Ovary (tissue), 9 donors: ENCODE data around the gene MAN1C1. TPM values are rescaled to one million over a fixed set of nuclear protein-coding genes. Genes with fewer than 3 reads are reported as not detected.

Experiments
- DNase-seq, 5 donors: peaks; one replicate each; pipeline ENCODE4 v3.0.0-alpha.2; 2019 to 2020
- H3K27ac ChIP-seq, 2 donors: fragments of 200-600 bp; one replicate each; pipeline versions ENCODE4 v1.5.1 to v1.8.0; 2019 to 2022
- H3K27me3 ChIP-seq: fragments of 200-600 bp; one replicate; pipeline ENCODE4 v1.8.0; 2022
- H3K36me3 ChIP-seq: fragments of 200-600 bp; sonication (generic); one replicate; pipeline ENCODE4 v1.5.1; 2019
- H3K4me1 ChIP-seq: one replicate; pipeline ENCODE4 v1.8.1; 2013; ENCODE audit warnings: mild to moderate bottlenecking, moderate library complexity; ENCODE audit not compliant: insufficient read depth
- H3K4me3 ChIP-seq: fragments of 200-600 bp; sonication (generic); one replicate; pipeline ENCODE4 v1.5.1; 2017
- H3K9me3 ChIP-seq, 2 donors: fragments of 200-600 bp in 1 of 2; sonication (generic) in 1 of 2; one replicate each; pipeline versions ENCODE4 v1.5.1 to v1.8.1; 2013 to 2019; ENCODE audit warnings: mild to moderate bottlenecking in 1 of 2, moderate library complexity in 1 of 2
- EP300 ChIP-seq: sonication (generic); formaldehyde crosslinking; IDR thresholded peaks from one replicate; pipeline ENCODE4 v1.6.1; 2017; ENCODE audit warnings: antibody characterized with exemption
- POLR2A ChIP-seq: fragments of 450-650 bp; IDR thresholded peaks from one replicate; pipeline ENCODE4 v1.6.1; 2017; ENCODE audit warnings: antibody characterized with exemption, mild to moderate bottlenecking, moderate library complexity
- WGBS, 3 donors: extraction: QIAGEN DNeasy Blood & Tissue Kit in 1 of 3; methylation state at CpG; one replicate each; pipeline versions ENCODE4 v1.1.5 to v1.1.7; 2013 to 2017; 5-methylcytosine and 5-hydroxymethylcytosine counted together
- intact Hi-C, 4 donors: fragments of 100-400 bp; cut with DNase I; formaldehyde crosslinking; loops; one replicate each; pipeline versions ENCODE4 v1.11.0 to v1.15.1; 2022 to 2023
- polyA plus RNA-seq, 2 donors: library from polyadenylated mRNA; stranded (reverse); fragments of 200-250 nt in 1 of 2; fragments of 350-450 nt in 1 of 2; fragmentation: Illumina TruSeq in 1 of 2; extraction: RNeasy Lipid Tissue Mini Kit (QIAGEN cat#74804) in 1 of 2; gene quantifications; one replicate each; pipeline ENCODE4 v1.2.3, GENCODE V29; 2013 to 2014
- total RNA-seq, 7 donors: library from RNA; depleted of rRNA in 2 of 7; stranded (reverse); fragments of >200 nt in 2 of 7; fragmentation: NEBNext Ultra II Directional in 3 of 7; extraction: Animal tissue kit (Norgen Biotek cat#: 25700) in 3 of 7; gene quantifications; one replicate each; pipeline versions ENCODE4 v1.1.0 to v1.2.4, GENCODE V29; 2016 to 2023
- TF ChIP-seq, protein P1 (sequence below), 3 donors: fragments of 450-650 bp in 2 of 3; fragments of 200-600 bp in 1 of 3; IDR thresholded peaks; one replicate each; pipeline versions ENCODE4 v1.5.1 to v1.8.0; 2016 to 2022; ENCODE audit warnings: antibody characterized with exemption in 3 of 3, mild to moderate bottlenecking in 1 of 3
- donor health status: DM: no; HTN: no; CAD: no; lungs with moderate emphysema.
- donor health status: DM: no; HTN: no; CAD: no.
- donor health status: Bipolar disorder and iron deficiency.
- donor health status: DM: yes; HTN: yes; CAD: no.
- donor health status: DM: no; HTN: no; CAD: no.
- donor health status: DM: yes; HTN: yes; CAD: no.

The MAN1C1 gene
- total and polyA plus RNA-seq, 9 donors, result 18.0 to 59.2 (median 33.1) TPM

DNA sequence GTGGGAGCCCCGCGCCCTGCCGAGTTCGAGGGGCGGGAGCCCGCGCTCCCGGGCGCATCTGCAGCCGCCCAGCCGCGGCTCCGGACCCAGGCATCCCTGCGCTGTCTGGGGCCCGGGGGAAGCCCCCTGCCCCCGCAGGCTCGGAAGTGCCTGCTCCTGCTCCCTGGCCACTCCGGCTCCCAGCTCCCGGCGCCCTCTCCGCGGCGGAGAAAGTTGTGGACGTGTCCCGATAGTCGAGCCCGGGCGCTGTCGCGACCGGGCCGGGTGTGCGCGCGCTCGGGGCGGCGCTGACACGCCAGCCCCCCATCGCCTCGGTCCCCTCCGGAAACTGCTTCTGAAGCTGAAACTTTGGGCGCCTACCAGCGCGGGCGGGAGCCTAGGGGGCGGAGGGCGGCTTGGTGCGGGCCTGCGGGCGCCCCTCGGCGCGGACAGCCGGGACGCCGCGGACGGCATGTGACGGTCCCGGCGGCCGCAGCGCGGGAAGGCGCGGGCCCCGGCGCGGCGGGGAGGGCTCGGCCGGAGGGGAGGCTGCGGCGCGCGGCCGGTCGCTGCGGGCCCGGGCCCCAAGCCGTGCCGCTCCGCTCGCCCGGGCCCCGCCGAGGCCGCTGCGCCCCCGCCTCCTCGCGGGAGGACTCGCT is 515 bp downstream of the MAN1C1 start:
- DNase-seq, result peak in 2 of 5 donors; percentile 34 to 53
- Histone ChIP-seq H3K4me1 (peaks cover 11% of the 10 kb centered on the region), H3K27ac (no peak overlapping the region), H3K27me3 (no peaks in the 10 kb centered on the region), H3K36me3 (no peaks in the 10 kb centered on the region), H3K9me3 (no peaks in the 10 kb centered on the region), H3K4me3 (peak overlapping the region; percentile 65)
- intact Hi-C loops, result loop anchor here in 3 of 4 donors (2.0 to 10.0 kb wide), 4 partner anchors 88 to 378 kb away; partner anchors contain the start of gene PAFAH2 (in 1 of the 3)
- 0% methylated on average over 11 to 94 of the region's 94 CpGs for WGBS, 3 donors
- TF ChIP-seq EP300 (no peak), POLR2A (no peak)
- TF ChIP-seq, protein P1, sequence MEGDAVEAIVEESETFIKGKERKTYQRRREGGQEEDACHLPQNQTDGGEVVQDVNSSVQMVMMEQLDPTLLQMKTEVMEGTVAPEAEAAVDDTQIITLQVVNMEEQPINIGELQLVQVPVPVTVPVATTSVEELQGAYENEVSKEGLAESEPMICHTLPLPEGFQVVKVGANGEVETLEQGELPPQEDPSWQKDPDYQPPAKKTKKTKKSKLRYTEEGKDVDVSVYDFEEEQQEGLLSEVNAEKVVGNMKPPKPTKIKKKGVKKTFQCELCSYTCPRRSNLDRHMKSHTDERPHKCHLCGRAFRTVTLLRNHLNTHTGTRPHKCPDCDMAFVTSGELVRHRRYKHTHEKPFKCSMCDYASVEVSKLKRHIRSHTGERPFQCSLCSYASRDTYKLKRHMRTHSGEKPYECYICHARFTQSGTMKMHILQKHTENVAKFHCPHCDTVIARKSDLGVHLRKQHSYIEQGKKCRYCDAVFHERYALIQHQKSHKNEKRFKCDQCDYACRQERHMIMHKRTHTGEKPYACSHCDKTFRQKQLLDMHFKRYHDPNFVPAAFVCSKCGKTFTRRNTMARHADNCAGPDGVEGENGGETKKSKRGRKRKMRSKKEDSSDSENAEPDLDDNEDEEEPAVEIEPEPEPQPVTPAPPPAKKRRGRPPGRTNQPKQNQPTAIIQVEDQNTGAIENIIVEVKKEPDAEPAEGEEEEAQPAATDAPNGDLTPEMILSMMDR (IDR thresholded peaks at IDR 0.05), result no peak

DNA sequence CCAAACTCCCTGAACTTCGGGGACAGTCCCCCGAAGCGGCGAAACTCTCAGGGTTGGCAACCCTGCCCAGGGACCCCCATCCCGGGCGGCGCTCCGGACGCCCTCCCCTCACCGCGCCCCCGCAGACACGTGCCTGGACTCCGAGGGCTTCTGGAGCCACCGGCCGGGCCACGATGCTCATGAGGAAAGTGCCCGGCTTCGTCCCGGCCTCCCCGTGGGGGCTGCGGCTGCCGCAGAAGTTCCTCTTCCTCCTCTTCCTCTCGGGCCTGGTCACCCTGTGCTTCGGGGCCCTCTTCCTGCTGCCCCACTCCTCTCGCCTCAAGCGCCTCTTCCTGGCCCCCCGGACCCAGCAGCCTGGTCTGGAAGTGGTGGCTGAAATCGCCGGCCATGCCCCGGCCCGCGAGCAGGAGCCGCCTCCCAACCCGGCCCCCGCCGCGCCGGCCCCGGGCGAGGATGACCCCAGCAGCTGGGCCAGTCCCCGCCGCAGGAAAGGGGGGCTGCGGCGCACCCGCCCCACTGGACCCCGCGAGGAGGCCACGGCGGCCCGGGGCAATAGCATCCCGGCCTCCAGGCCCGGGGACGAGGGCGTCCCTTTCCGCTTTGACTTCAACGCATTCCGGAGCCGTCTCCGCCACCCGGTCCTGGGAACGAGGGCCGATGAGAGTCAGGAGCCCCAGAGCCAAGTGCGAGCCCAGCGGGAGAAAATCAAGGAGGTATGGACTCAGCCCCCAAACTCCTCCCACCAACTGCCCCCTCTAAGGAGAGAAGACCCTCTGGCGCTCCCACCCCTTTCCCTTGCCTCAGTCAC is 1.2 kb downstream of the MAN1C1 start:
- 1 to 3% (median 2%) methylated on average over 51 to 66 of the region's 66 CpGs for WGBS, 3 donors
- Histone ChIP-seq H3K4me3 (peak overlapping the region; percentile 65), H3K27ac (peak overlapping the region in 1 of 2 donors; percentile 53), H3K36me3 (no peaks in the 10 kb centered on the region), H3K9me3 (no peaks in the 10 kb centered on the region), H3K27me3 (no peaks in the 10 kb centered on the region), H3K4me1 (peaks cover 11% of the 10 kb centered on the region)
- intact Hi-C loops, result loop anchor here in 3 of 4 donors (2.0 to 10.0 kb wide), 5 partner anchors 77 to 377 kb away; partner anchors contain the start of gene PAFAH2 (in 1 of the 3)
- TF ChIP-seq POLR2A (no peak), EP300 (no peak)
- TF ChIP-seq, protein P1 (IDR thresholded peaks at IDR 0.05), result no peak
- DNase-seq, result peak; percentile 35 to 64 (median 51)

DNA sequence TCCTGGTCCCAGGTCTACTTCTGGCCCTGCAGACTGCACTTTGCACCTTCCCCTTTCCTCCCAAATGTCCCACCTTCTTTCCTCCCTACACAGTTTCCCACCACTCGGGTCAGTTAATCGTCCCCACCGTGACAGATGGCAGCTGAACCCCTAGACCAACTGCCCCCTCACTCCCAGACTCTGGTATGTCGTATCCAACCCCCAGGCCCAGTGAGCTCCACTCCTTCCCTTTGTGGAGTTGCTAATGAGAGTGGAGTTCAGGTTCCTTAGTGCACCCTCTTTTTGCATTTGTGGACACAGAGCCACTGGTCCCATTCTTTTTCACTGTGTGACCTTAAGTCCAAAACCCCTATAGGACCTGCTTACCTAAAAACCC is 1.8 kb downstream of the MAN1C1 start:
- Histone ChIP-seq H3K27me3 (no peaks in the 10 kb centered on the region), H3K4me1 (peaks cover 11% of the 10 kb centered on the region), H3K27ac (peak overlapping the region in 1 of 2 donors; percentile 53), H3K4me3 (peak overlapping the region; percentile 65), H3K36me3 (no peaks in the 10 kb centered on the region), H3K9me3 (no peaks in the 10 kb centered on the region)
- intact Hi-C loops, result loop anchor here in 3 of 4 donors (2.0 to 10.0 kb wide), 4 partner anchors 76 to 376 kb away; partner anchors contain the start of gene PAFAH2 (in 1 of the 3)
- DNase-seq, result no peak
- no peak for TF ChIP-seq POLR2A
- TF ChIP-seq EP300, result no peak
- TF ChIP-seq, protein P1 (IDR thresholded peaks at IDR 0.05), result no peak
- WGBS, 3 donors, result 30 to 53% (median 36%) methylated on average over 4 of the region's 4 CpGs

DNA sequence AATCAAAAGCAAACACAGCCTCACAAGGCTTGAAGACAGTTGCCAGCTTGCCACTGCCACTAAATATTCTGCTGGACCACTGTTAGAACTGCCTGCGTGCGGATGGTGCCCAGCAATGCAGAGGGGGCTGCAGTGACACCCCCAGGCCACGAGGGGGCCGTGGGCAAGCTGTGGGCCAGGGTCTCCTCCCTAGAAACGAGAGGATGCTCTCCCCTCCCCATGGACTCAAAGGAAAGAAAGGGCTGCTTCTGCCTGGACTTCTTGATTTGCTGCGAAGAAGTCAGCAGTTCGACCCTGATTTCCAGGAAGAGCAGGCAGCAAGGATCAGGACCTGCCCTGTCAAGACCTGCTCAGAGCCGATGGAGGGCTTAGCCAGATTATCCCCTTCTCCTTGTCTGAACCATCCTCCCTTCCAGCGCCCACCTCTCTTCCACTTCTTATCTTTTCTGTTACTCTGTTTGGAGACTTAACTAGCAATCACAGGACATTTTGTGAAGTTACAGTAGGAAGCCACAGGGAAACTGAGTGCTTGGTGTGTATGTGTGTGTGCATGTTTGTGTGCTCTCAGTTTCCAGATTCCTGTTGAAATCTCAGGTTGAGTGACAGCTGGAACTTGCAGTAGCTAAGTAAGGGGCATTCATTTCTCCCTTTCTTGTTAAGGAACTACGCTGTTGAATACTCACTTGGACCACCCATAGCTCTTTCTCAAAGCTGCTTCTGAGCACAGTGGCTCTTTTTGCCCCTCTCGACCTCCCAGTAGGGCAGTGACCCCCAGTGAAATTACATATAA is 2.7 kb downstream of the MAN1C1 start:
- Histone ChIP-seq H3K36me3 (no peaks in the 10 kb centered on the region), H3K9me3 (no peaks in the 10 kb centered on the region), H3K4me3 (peak overlapping the region; percentile 8), H3K4me1 (peaks cover 11% of the 10 kb centered on the region), H3K27me3 (no peaks in the 10 kb centered on the region), H3K27ac (no peak overlapping the region)
- peak; percentile 43 to 71 (median 61) for DNase-seq
- TF ChIP-seq, protein P1 (IDR thresholded peaks at IDR 0.05), result peak; percentile 81 to 84 (median 82)
- TF ChIP-seq POLR2A (no peak), EP300 (no peak)
- 33 to 47% (median 36%) methylated on average over 11 of the region's 11 CpGs for WGBS, 3 donors
- intact Hi-C loops, result loop anchor here in 3 of 4 donors (2.0 to 10.0 kb wide), 4 partner anchors 76 to 376 kb away; partner anchors contain the start of gene PAFAH2 (in 1 of the 3)
